Measurements from ENCODE around the gene ALPK3.

The ALPK3 gene

DNA sequence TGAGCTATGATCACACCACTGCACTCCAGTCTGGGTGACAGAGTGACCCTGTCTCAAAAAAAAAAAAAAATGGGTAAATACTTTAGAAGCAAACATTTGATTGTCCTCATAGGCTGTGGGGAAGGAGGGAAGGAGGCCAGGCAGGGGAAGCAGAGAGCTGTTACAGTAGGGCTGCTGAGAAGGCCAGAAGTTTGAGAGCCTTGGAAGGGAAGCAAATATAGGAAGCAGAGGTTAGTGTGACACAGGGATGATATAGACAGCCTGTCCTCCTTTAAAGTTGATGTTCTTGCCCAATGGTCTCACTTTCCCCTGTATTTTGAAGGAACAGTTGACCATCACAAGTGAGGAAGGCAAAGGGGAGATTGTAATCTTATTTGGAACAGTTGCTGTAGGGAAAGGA, 5.3 kb upstream of the ALPK3 start:
- TF ChIP-seq, protein P1, sequence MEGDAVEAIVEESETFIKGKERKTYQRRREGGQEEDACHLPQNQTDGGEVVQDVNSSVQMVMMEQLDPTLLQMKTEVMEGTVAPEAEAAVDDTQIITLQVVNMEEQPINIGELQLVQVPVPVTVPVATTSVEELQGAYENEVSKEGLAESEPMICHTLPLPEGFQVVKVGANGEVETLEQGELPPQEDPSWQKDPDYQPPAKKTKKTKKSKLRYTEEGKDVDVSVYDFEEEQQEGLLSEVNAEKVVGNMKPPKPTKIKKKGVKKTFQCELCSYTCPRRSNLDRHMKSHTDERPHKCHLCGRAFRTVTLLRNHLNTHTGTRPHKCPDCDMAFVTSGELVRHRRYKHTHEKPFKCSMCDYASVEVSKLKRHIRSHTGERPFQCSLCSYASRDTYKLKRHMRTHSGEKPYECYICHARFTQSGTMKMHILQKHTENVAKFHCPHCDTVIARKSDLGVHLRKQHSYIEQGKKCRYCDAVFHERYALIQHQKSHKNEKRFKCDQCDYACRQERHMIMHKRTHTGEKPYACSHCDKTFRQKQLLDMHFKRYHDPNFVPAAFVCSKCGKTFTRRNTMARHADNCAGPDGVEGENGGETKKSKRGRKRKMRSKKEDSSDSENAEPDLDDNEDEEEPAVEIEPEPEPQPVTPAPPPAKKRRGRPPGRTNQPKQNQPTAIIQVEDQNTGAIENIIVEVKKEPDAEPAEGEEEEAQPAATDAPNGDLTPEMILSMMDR (IDR thresholded peaks at IDR 0.05; ENCODE audit: extremely low read depth, insufficient read depth, missing control alignments): no peak
- no peak for DNase-seq (ENCODE audit: low spot score)
- in situ Hi-C loops (cut with MboI; ENCODE audit: low pct_unique_long_range_greater_than_20kb, low sequenced_read_pairs, unreplicated experiment): no loop called here

DNA sequence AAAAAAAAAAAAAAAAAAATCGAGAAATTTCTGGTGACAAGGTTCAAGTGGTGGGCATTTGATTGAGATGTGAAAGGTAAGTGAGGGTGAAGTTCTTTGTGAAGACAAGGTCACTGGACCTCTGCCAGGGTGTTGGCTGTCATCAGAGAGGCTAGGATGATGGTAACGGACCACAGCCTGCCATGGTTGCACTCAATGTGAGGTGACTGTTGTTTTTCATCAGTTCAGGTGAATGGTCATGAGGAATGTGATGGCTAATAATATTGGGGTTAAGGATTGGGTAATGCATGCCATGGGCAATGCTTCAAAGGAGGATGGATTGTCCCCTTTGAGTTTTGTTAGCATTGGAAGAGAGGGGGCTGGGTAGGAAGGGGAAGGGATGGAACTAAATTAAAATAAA, 4.3 kb upstream of the ALPK3 start:
- TF ChIP-seq, protein P1 (IDR thresholded peaks at IDR 0.05; ENCODE audit: extremely low read depth, insufficient read depth, missing control alignments): no peak
- DNase-seq (ENCODE audit: low spot score): no peak
- in situ Hi-C loops (cut with MboI; ENCODE audit: low pct_unique_long_range_greater_than_20kb, low sequenced_read_pairs, unreplicated experiment): no loop called here

DNA sequence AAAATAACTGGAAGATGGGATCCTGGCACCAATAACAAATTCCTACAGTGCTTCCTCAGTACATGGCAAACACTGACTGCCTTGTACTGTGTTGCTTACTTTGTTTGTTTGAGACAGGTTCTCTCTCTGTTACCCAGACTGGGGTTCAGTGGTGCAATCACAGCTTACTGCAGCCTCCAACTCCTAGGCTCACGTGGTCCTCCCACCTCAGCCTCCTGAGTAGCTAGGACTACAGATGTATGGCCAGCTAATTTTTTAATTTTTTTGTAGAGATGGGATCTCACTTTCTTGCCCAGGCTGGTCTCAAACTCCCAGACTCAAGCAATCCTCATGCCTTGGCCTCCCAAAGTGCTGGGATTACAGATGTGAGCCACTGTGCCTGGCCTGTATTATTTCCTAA, 3.7 kb upstream of the ALPK3 start:
- no peak for DNase-seq (ENCODE audit: low spot score)
- TF ChIP-seq, protein P1 (IDR thresholded peaks at IDR 0.05; ENCODE audit: extremely low read depth, insufficient read depth, missing control alignments): no peak
- in situ Hi-C loops (cut with MboI; ENCODE audit: low pct_unique_long_range_greater_than_20kb, low sequenced_read_pairs, unreplicated experiment): no loop called here

DNA sequence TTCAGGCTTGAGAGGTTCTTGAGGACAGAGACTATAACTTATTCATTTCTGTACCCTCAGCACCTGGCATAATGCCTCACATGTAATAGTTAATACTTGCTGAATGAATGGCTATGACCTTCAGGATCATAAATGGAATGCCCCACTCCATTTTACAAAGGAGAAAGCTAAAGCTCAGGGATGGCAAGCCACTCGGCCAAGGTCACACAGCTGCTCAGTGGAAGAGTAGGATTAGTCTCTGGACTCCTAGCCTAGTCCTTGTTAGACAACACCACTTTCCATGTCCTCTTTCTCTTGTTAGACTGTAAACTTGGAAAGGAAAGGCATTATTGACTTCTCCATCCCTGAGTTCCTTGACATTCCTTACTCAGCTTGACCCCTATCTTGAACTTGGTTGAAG, 3.2 kb upstream of the ALPK3 start:
- in situ Hi-C loops (cut with MboI; ENCODE audit: low pct_unique_long_range_greater_than_20kb, low sequenced_read_pairs, unreplicated experiment): no loop called here
- TF ChIP-seq, protein P1 (IDR thresholded peaks at IDR 0.05; ENCODE audit: extremely low read depth, insufficient read depth, missing control alignments): no peak
- DNase-seq (ENCODE audit: low spot score): no peak

DNA sequence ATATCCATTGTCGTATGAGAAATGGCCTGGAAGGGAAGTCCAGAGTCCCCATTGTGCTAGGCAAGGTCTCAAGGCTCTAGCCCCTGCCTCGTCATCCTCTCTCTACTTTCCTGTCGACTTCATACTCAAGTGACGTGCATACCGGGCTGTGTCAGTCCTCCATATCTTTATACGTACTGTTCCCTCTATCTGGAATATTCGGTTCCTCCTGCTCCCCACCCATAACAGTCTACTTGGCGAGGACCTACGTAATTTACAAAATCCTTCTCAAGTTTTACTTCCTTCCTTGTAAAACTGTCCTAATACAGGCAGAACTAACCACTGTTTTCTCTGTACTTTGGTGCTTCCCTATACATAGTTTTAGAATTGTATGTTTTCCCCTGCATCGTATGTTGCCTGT, 2.2 kb upstream of the ALPK3 start:
- DNase-seq (ENCODE audit: low spot score): no peak
- TF ChIP-seq, protein P1 (IDR thresholded peaks at IDR 0.05; ENCODE audit: extremely low read depth, insufficient read depth, missing control alignments): no peak
- in situ Hi-C loops (cut with MboI; ENCODE audit: low pct_unique_long_range_greater_than_20kb, low sequenced_read_pairs, unreplicated experiment): no loop called here

DNA sequence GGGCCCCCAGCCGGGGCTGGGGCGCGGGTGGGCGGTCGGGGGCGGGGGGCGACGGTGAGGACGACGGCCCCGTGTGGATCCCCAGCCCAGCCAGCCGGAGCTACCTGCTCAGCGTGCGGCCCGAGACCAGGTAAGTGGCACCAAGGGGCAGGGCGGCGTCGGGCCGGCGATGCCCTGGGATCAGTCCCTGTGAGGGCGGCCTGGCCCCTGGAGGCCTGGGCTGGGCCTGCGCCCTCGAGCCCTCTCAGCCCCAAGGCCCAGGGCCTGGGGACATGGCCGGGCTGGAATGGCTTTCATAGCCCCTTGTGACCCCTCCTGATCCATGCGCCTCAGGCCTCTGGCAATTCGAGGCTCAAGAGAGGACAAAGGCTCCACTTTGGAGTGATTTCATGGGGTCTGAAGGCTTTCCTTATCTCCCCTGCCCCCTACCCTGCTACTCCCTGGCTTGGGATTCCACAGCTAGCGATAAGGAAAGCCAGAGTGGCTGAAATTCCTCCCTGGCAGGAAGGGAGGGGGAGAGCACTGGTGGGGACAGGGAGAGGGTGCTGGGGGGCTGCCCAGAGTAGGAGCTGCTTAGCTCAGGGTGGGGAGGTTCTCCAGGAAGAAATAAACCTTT, 418 bp downstream of the ALPK3 start:
- TF ChIP-seq, protein P1 (IDR thresholded peaks at IDR 0.05; ENCODE audit: extremely low read depth, insufficient read depth, missing control alignments): no peak
- in situ Hi-C loops (cut with MboI; ENCODE audit: low pct_unique_long_range_greater_than_20kb, low sequenced_read_pairs, unreplicated experiment): no loop called here

More for the DNA sequence above, 418 bp downstream of the ALPK3 start:
- DNase-seq (ENCODE audit: low spot score): no peak
